MCF 10A (cell line): ENCODE data around the gene VKORC1. TPM values are rescaled to one million over a fixed set of nuclear protein-coding genes. Genes with fewer than 3 reads are reported as not detected.

ENCODE experiments used
- BruUV-seq: library from RNA; stranded (reverse); fragments of 400-500 nt; replicated peaks from 2 replicates; lab custom pipeline; 2021; lab: Mats Ljungman, UMichigan
- CTCF ChIA-PET: fragments of 300-600 bp; sonication (Branson Sonifier 250); formaldehyde crosslinking; extraction: SDS; loops from one replicate; lab custom pipeline; 2021; ENCODE audit warnings: antibody characterized with exemption, inconsistent platforms; lab: Yijun Ruan, JAX
- POLR2A ChIA-PET: fragments of 300-600, 350-650 bp; sonication (Branson Sonifier 250); formaldehyde crosslinking; extraction: SDS; loops from one replicate; lab custom pipeline; 2020; ENCODE audit warnings: antibody characterized with exemption, inconsistent platforms; lab: Yijun Ruan, JAX
- DNase-seq: peaks from one replicate; pipeline ENCODE4 v3.0.0-alpha.2; 2018; ENCODE audit not compliant: unreplicated experiment
- H3K27ac Mint-ChIP-seq: one replicate; pipeline ENCODE4 v1.8.0; 2022; ENCODE audit warnings: mild to moderate bottlenecking, low read depth, mixed read lengths; ENCODE audit not compliant: unreplicated experiment
- H3K27me3 Mint-ChIP-seq: one replicate; pipeline ENCODE4 v1.8.0; 2022; ENCODE audit warnings: mixed read lengths; ENCODE audit not compliant: insufficient read depth, unreplicated experiment
- H3K36me3 Mint-ChIP-seq: one replicate; pipeline ENCODE4 v1.8.0; 2022; ENCODE audit warnings: mild to moderate bottlenecking, moderate library complexity, mixed read lengths; ENCODE audit not compliant: insufficient read depth, unreplicated experiment
- H3K4me1 Mint-ChIP-seq: one replicate; pipeline ENCODE4 v1.8.0; 2022; ENCODE audit warnings: mixed read lengths; ENCODE audit not compliant: insufficient read depth, unreplicated experiment
- H3K4me3 Mint-ChIP-seq: one replicate; pipeline ENCODE4 v1.8.0; 2022; ENCODE audit warnings: mild to moderate bottlenecking, moderate library complexity, mixed read lengths; ENCODE audit not compliant: unreplicated experiment
- H3K9me3 Mint-ChIP-seq: one replicate; pipeline ENCODE4 v1.8.0; 2022; ENCODE audit warnings: mixed read lengths; ENCODE audit not compliant: unreplicated experiment
- CTCF ChIP-seq: fragments of 200-600 bp; IDR thresholded peaks from one replicate; pipeline ENCODE4 v1.8.0; 2022; ENCODE audit warnings: antibody characterized with exemption, mild to moderate bottlenecking; ENCODE audit not compliant: unreplicated experiment
- intact Hi-C: fragments of 100-400 bp; cut with micrococcal nuclease; formaldehyde crosslinking; loops from 2 replicates; pipeline ENCODE4 v1.14.1; 2022
- total RNA-seq: library from RNA; stranded (reverse); gene quantifications from 2 replicates; pipeline ENCODE4 v1.2.3, GENCODE V29; 2022

VKORC1 gene
- total RNA-seq, 1 experiment from 2014 or later, result 66.3 TPM

GRCh38 chr16:31079342-31079944 lies 15.2 kb downstream of the VKORC1 start:
- no TSS peak for BruUV-seq
- no peak for DNase-seq
- intact Hi-C loops, result no loop called here
- TF ChIP-seq CTCF, result no peak
- Mint-ChIP-seq H3K27me3 (no peaks in the 10 kb centered on the region), H3K9me3 (no peaks in the 10 kb centered on the region), H3K27ac (no peak overlapping the region), H3K36me3 (peaks cover 25% of the 10 kb centered on the region), H3K4me1 (peaks cover 14% of the 10 kb centered on the region), H3K4me3 (no peak overlapping the region)
- ChIA-PET CTCF (interaction anchor here (1.7 kb wide), 1 partner anchor 20 kb away, joined by 3 read pairs; no protein-coding TSS in a partner anchor), POLR2A (interaction anchor here (0.7 kb wide), 1 partner anchor 381 kb away, joined by 3 read pairs; no protein-coding TSS in a partner anchor)

- no peaks in the 10 kb centered on the region for H3K9me3 Mint-ChIP-seq
- CTCF ChIA-PET, result interaction anchor here (1.7 kb wide), 1 partner anchor 20 kb away, joined by 3 read pairs; no protein-coding TSS in a partner anchor
Observed at GRCh38 chr16:31078597-31079341, 15.8 kb downstream of the VKORC1 start.

GRCh38 chr16:31077592-31078396 lies 16.8 kb downstream of the VKORC1 start:
- H3K9me3 Mint-ChIP-seq, result no peaks in the 10 kb centered on the region
- intact Hi-C loops, result no loop called here
- no peak overlapping the region for H3K27ac Mint-ChIP-seq
- CTCF ChIA-PET, result interaction anchor here (0.6 to 1.1 kb wide), 3 partner anchors 9 to 123 kb away, joined by 3 to 6 read pairs (median 3); no protein-coding TSS in a partner anchor
- no peaks in the 10 kb centered on the region for H3K27me3 Mint-ChIP-seq
- no peak overlapping the region for H3K4me3 Mint-ChIP-seq
- peaks cover 15% of the 10 kb centered on the region for H3K4me1 Mint-ChIP-seq
- no TSS peak for BruUV-seq
- DNase-seq, result no peak
- no peak for TF ChIP-seq CTCF
- peaks cover 21% of the 10 kb centered on the region for H3K36me3 Mint-ChIP-seq
- POLR2A ChIA-PET, result interaction anchor here (1.2 kb wide), 1 partner anchor 128 kb away, joined by 3 read pairs; no protein-coding TSS in a partner anchor

More at GRCh38 chr16:31078597-31079341, 15.8 kb downstream of the VKORC1 start:
- Mint-ChIP-seq H3K4me1 (peaks cover 15% of the 10 kb centered on the region), H3K4me3 (no peak overlapping the region), H3K36me3 (peaks cover 21% of the 10 kb centered on the region), H3K27me3 (no peaks in the 10 kb centered on the region), H3K27ac (no peak overlapping the region)
- TF ChIP-seq CTCF, result no peak
- intact Hi-C loops, result no loop called here
- DNase-seq, result no peak
- POLR2A ChIA-PET, result interaction anchor here (1.2 kb wide), 1 partner anchor 129 kb away, joined by 3 read pairs; no protein-coding TSS in a partner anchor
- no TSS peak for BruUV-seq
